T-cell (primary cell): Measurements from ENCODE around the gene NUB1. TPM values are rescaled to one million over a fixed set of nuclear protein-coding genes. Genes with fewer than 3 reads are reported as not detected.

ENCODE experiments used
- ATAC-seq, 4 experiments: fragments of 200-7000 bp in 3 of 4; fragments of 150-1000 bp in 1 of 4; cut with Tn5 transposase; replicated peaks in 1 of 4; 1 replicate in 3 of 4; 2 replicates in 1 of 4; pipeline ENCODE4 v1.10.0; 2021; ENCODE audit warnings: moderate library complexity in 3 of 4, mild to moderate bottlenecking in 2 of 4, moderate number of reproducible peaks in 1 of 4
- CTCF ChIA-PET, 2 donors: fragments of 300-600 bp; sonication (Branson Sonifier 250); formaldehyde crosslinking; loops; one replicate each; lab custom pipeline; 2022; ENCODE audit warnings: antibody characterized with exemption in 2 of 2; lab: Charles Lee
- POLR2A ChIA-PET, 2 donors: fragments of 300-600 bp; sonication (Branson Sonifier 250); formaldehyde crosslinking; loops; one replicate each; lab custom pipeline; 2022; ENCODE audit warnings: antibody characterized with exemption in 2 of 2; lab: Charles Lee
- DNase-seq, 35 experiments: peaks; one replicate each; pipeline versions ENCODE4 v3.0.0 to v3.0.0-alpha.2; 2013 to 2023
- H3K27ac ChIP-seq: one replicate; pipeline ENCODE4 v1.5.1; 2013; ENCODE audit warnings: low read length
- H3K27me3 ChIP-seq, 2 experiments: replicated peaks in 1 of 2; 1 replicate in 1 of 2; 2 replicates in 1 of 2; pipeline versions ENCODE4 v1.6.1 to v1.7.0; 2013; ENCODE audit warnings: low read length in 1 of 2, mixed read lengths in 1 of 2; ENCODE audit not compliant: control insufficient read depth in 2 of 2, insufficient read depth in 2 of 2; ENCODE audit errors: extremely low read depth in 1 of 2
- H3K36me3 ChIP-seq, 2 donors: 1 replicate in 1 of 2; 2 replicates in 1 of 2; pipeline versions ENCODE4 v1.6.1 to v1.7.0; 2013; ENCODE audit warnings: low read length in 1 of 2; ENCODE audit not compliant: control insufficient read depth in 2 of 2, insufficient read depth in 1 of 2; ENCODE audit errors: extremely low read depth in 1 of 2
- H3K4me1 ChIP-seq, 2 experiments: 1 replicate in 1 of 2; 2 replicates in 1 of 2; pipeline versions ENCODE4 v1.6.1 to v1.7.0; 2013; ENCODE audit warnings: low read length in 2 of 2, mixed read lengths in 1 of 2; ENCODE audit not compliant: insufficient read depth in 2 of 2, control insufficient read depth in 1 of 2; ENCODE audit errors: extremely low read depth in 1 of 2
- H3K4me3 ChIP-seq, 2 donors: 1 replicate in 1 of 2; 2 replicates in 1 of 2; pipeline versions ENCODE4 v1.5.1 to v1.7.0; 2013; ENCODE audit warnings: mild to moderate bottlenecking in 2 of 2, low read length in 1 of 2, moderate library complexity in 1 of 2; ENCODE audit not compliant: control insufficient read depth in 1 of 2; ENCODE audit errors: extremely low read depth in 1 of 2
- H3K9me3 ChIP-seq: 2 replicates; pipeline ENCODE4 v1.7.0; 2013
- H3K27ac Mint-ChIP-seq, 2 donors: one replicate each; pipeline ENCODE4 v1.8.0; 2020 to 2021; ENCODE audit warnings: mild to moderate bottlenecking in 2 of 2, mixed read lengths in 2 of 2
- H3K27me3 Mint-ChIP-seq, 2 donors: one replicate each; pipeline ENCODE4 v1.8.0; 2021 to 2022; ENCODE audit warnings: mixed read lengths in 2 of 2
- H3K36me3 Mint-ChIP-seq: one replicate; pipeline ENCODE4 v1.8.0; 2021; ENCODE audit warnings: mixed read lengths
- H3K4me1 Mint-ChIP-seq, 3 donors: one replicate each; pipeline ENCODE4 v1.8.0; 2020 to 2022; ENCODE audit warnings: mixed read lengths in 3 of 3, mild to moderate bottlenecking in 1 of 3
- H3K4me3 Mint-ChIP-seq, 3 donors: one replicate each; pipeline ENCODE4 v1.8.0; 2020 to 2022; ENCODE audit warnings: mild to moderate bottlenecking in 3 of 3, mixed read lengths in 3 of 3, moderate library complexity in 3 of 3
- H3K9me3 Mint-ChIP-seq, 3 donors: one replicate each; pipeline ENCODE4 v1.8.0; 2020 to 2022; ENCODE audit warnings: mixed read lengths in 3 of 3
- WGBS: methylation state at CpG from one replicate; pipeline ENCODE4 v1.1.5; 2013; ENCODE audit warnings: missing lambda C conversion rate; ENCODE audit not compliant: insufficient coverage; 5-methylcytosine and 5-hydroxymethylcytosine counted together
- total RNA-seq, 35 experiments: library from RNA in 6 of 35; stranded (reverse) in 6 of 35; fragments of 120-200 nt in 1 of 35; gene quantifications; one replicate each; pipeline versions ENCODE4 v1.2.1 to v1.2.4 and lab custom pipeline; 2013 to 2026

NUB1 gene
- total RNA-seq, 5 donors from 2014 or later (not counting 1 experiment from before 2014, with no cell fraction given), result 77.4 to 98.9 (median 87.7) TPM

DNA sequence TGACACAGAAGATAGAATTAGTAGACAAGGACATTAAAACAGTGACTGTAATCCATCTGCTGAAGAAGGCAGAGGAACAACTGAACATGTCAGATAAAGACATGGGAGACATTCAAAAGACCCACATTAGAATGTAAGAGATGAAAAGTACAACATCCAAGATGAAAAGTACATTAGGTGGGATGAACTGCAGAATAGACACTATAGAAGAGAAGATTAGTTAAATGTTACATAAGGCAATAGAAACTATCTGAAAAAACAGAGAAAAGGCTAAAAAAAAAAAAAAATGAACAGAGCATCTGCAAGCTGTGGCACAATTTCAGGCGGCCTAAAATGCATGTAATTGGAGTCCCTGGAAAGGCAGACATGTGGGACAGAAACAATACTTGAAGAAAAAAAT, 21.6 kb downstream of the NUB1 start:
- Histone ChIP-seq H3K4me1 (peaks cover 2 to 3% of the 10 kb centered on the region in 2 experiments), H3K9me3 (no peaks in the 10 kb centered on the region), H3K4me3 (no peak overlapping the region), H3K27ac (no peak overlapping the region), H3K36me3 (peaks cover 0 to 60% of the 10 kb centered on the region in 2 donors), H3K27me3 (no peaks in the 10 kb centered on the region)
- ATAC-seq, result no peak
- no peak for DNase-seq
- WGBS, result no CpG with 5 or more reads among the region's 1 CpG
- ChIA-PET CTCF (interaction anchor here in 1 of 2 donors (1.0 kb wide), 1 partner anchor 11 kb away, joined by 4 read pairs; no protein-coding TSS in a partner anchor), POLR2A (no interaction called here)
- no peak overlapping the region for H3K27ac Mint-ChIP-seq
- no peak overlapping the region for H3K4me3 Mint-ChIP-seq
- no peaks in the 10 kb centered on the region for H3K9me3 Mint-ChIP-seq
- H3K36me3 Mint-ChIP-seq, result peaks cover 48% of the 10 kb centered on the region
- peaks cover 7 to 8% (median 8%) of the 10 kb centered on the region in 3 donors for H3K4me1 Mint-ChIP-seq
- H3K27me3 Mint-ChIP-seq, result no peaks in the 10 kb centered on the region

DNA sequence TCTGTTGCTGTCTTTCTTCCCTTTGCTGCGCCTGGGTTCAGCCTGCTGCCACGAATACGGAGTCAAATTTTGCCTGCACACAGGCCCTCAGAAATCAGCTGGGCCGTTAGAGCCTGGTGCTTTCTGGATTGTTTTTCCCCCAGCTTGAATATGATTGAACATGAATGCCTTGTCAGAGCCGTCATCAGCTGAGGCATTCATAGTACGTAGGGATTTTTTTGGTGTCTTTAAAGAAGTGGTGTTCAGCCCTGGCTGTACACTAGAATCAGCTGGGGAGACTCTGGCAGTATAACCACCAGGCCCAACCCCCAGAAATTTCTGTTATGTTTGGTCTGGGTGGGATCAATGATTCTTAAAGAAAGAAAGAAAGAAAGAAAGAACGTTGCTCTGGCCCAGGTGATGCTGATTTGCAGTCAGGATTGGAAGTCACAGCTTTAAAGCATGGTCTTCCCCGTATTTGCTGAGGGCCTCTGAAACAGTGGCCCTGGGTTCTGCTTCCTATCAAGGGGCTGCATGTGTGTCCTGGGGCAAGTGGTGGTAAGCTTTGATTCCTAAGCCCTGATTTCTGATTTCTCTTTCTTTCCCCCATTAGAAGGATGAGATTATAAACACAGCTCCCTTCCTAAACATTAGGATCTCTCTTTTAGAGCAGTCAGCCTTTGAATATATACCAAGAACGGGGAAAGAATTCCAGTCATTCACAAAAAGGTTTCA, 24.7 kb downstream of the NUB1 start:
- Histone ChIP-seq H3K27me3 (no peaks in the 10 kb centered on the region), H3K4me3 (no peak overlapping the region), H3K27ac (no peak overlapping the region), H3K9me3 (no peaks in the 10 kb centered on the region), H3K36me3 (peaks cover 2 to 58% of the 10 kb centered on the region in 2 donors), H3K4me1 (peaks cover 2 to 8% of the 10 kb centered on the region in 2 experiments)
- H3K9me3 Mint-ChIP-seq, result no peaks in the 10 kb centered on the region
- no peaks in the 10 kb centered on the region for H3K27me3 Mint-ChIP-seq
- peaks cover 45% of the 10 kb centered on the region for H3K36me3 Mint-ChIP-seq
- no peak overlapping the region for H3K27ac Mint-ChIP-seq
- peaks cover 13 to 15% (median 13%) of the 10 kb centered on the region in 3 donors for H3K4me1 Mint-ChIP-seq
- WGBS, result 93% methylated on average over 7 of the region's 9 CpGs
- DNase-seq (no peak), ATAC-seq (no peak)
- POLR2A ChIA-PET, result interaction anchor here in 1 of 2 donors (0.7 kb wide), 2 partner anchors 82 to 149 kb away, joined by 3 to 4 read pairs; no protein-coding TSS in a partner anchor
- CTCF ChIA-PET, result interaction anchor here (0.6 to 2.1 kb wide), 5 partner anchors 25 to 82 kb away, joined by 3 to 14 read pairs (median 4); no protein-coding TSS in a partner anchor
- no peak overlapping the region for H3K4me3 Mint-ChIP-seq

DNA sequence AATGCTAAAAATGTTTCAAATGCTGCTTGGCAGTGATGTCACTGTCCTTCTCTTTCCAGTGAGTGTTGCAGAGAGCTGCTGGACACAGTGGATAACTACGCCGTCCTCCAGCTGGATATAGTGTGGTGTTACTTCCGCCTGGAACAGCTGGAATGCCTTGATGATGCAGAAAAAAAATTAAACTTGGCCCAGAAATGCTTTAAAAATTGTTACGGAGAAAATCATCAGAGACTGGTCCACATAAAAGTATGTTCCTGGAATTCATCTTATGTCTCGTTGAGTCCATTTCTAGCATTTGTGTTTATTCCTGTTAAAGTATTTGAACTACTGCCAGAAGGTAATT, 25.2 kb downstream of the NUB1 start:
- ChIA-PET POLR2A (interaction anchor here in 1 of 2 donors (0.7 kb wide), 2 partner anchors 82 to 149 kb away, joined by 3 to 4 read pairs; no protein-coding TSS in a partner anchor), CTCF (interaction anchor here (0.6 to 2.2 kb wide), 6 partner anchors 15 to 82 kb away, joined by 3 to 14 read pairs (median 5); no protein-coding TSS in a partner anchor)
- Histone ChIP-seq H3K9me3 (no peaks in the 10 kb centered on the region), H3K4me1 (peaks cover 2 to 8% of the 10 kb centered on the region in 2 experiments), H3K36me3 (peaks cover 4 to 58% of the 10 kb centered on the region in 2 donors), H3K27ac (no peak overlapping the region), H3K4me3 (no peak overlapping the region), H3K27me3 (no peaks in the 10 kb centered on the region)
- H3K4me1 Mint-ChIP-seq, result peaks cover 13 to 15% (median 13%) of the 10 kb centered on the region in 3 donors
- no peak overlapping the region for H3K4me3 Mint-ChIP-seq
- peaks cover 39% of the 10 kb centered on the region for H3K36me3 Mint-ChIP-seq
- no peaks in the 10 kb centered on the region for H3K9me3 Mint-ChIP-seq
- no peak for ATAC-seq
- DNase-seq, result no peak
- 89% methylated on average over 3 of the region's 5 CpGs for WGBS
- H3K27me3 Mint-ChIP-seq, result no peaks in the 10 kb centered on the region
- H3K27ac Mint-ChIP-seq, result no peak overlapping the region

DNA sequence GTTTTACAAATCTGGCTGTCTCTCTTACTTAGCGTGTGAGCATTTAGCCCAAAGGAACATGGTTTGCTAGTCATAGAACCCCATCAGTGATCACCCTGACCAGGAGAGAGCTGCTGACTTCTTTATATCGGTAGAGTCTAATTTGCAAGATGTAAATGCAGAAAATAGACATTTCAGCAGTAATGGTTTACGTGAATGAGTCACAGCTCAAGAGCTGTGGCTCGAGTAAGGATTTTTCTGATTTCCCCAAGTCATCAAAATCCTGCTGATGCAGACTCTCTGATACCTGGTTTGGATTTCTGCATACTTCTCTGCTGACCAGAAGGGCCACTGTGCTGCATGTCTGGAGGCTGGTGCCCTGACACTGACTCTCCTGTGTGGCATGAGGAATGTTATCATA, 25.7 kb downstream of the NUB1 start:
- H3K36me3 Mint-ChIP-seq, result peaks cover 35% of the 10 kb centered on the region
- CTCF ChIA-PET, result interaction anchor here (0.6 to 2.2 kb wide), 4 partner anchors 16 to 81 kb away, joined by 3 to 14 read pairs (median 8); no protein-coding TSS in a partner anchor
- peaks cover 2 to 8% of the 10 kb centered on the region in 2 experiments for H3K4me1 ChIP-seq
- H3K36me3 ChIP-seq, result peaks cover 4 to 57% of the 10 kb centered on the region in 2 donors
- ATAC-seq (no peak), DNase-seq (no peak)
- no peaks in the 10 kb centered on the region for H3K27me3 Mint-ChIP-seq
- H3K27ac ChIP-seq, result no peak overlapping the region
- POLR2A ChIA-PET, result no interaction called here
- peaks cover 13 to 16% (median 13%) of the 10 kb centered on the region in 3 donors for H3K4me1 Mint-ChIP-seq
- no peak overlapping the region for H3K4me3 ChIP-seq
- no peaks in the 10 kb centered on the region for H3K9me3 Mint-ChIP-seq
- H3K4me3 Mint-ChIP-seq, result no peak overlapping the region
- H3K27ac Mint-ChIP-seq, result no peak overlapping the region
- no peaks in the 10 kb centered on the region for H3K27me3 ChIP-seq
- WGBS, result 76% methylated on average over 3 of the region's 4 CpGs
- H3K9me3 ChIP-seq, result no peaks in the 10 kb centered on the region

DNA sequence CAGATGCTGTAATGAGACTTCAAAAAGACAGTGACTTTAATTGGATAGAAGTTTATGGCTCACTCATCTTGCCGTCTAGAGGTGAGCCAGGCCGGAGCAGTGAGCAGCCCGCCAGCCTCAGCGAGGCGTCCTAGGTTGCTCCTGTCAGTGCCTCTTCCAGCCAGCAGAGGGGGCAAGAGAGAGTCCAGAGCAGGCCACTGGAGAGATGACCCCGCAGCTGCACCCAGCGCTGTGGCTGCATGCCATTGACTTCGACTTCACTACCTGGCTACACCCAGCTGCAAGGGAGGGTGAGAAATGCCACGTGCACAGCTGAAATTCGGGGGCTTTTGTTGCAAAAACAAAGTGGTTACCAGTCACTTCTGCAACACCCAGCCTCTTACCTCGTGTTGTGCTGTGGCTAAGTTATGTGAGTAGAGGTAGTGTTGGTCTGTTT, 26.5 kb downstream of the NUB1 start:
- POLR2A ChIA-PET, result interaction anchor here (0.6 to 0.8 kb wide), 2 partner anchors 15 to 69 kb away, joined by 3 to 5 read pairs; no protein-coding TSS in a partner anchor
- peaks cover 13 to 19% (median 13%) of the 10 kb centered on the region in 3 donors for H3K4me1 Mint-ChIP-seq
- no peaks in the 10 kb centered on the region for H3K9me3 ChIP-seq
- ATAC-seq, result peak; percentile 96 to 98 (median 97)
- H3K36me3 ChIP-seq, result peaks cover 8 to 57% of the 10 kb centered on the region in 2 donors
- DNase-seq, result peak; percentile 33 to 87 (median 63)
- no peaks in the 10 kb centered on the region for H3K27me3 ChIP-seq
- no peaks in the 10 kb centered on the region for H3K27me3 Mint-ChIP-seq
- H3K4me1 ChIP-seq, result peaks cover 2 to 8% of the 10 kb centered on the region in 2 experiments
- no peaks in the 10 kb centered on the region for H3K9me3 Mint-ChIP-seq
- H3K4me3 ChIP-seq, result no peak overlapping the region
- peak overlapping the region in 1 of 2 donors; percentile 16 for H3K27ac Mint-ChIP-seq
- no peak overlapping the region for H3K27ac ChIP-seq
- WGBS, result 10% methylated on average over 5 of the region's 11 CpGs
- H3K4me3 Mint-ChIP-seq, result peak overlapping the region in 1 of 3 donors; percentile 22
- CTCF ChIA-PET, result interaction anchor here (0.7 to 2.2 kb wide), 7 partner anchors 11 to 82 kb away, joined by 3 to 21 read pairs (median 8); no protein-coding TSS in a partner anchor
- H3K36me3 Mint-ChIP-seq, result peaks cover 30% of the 10 kb centered on the region

DNA sequence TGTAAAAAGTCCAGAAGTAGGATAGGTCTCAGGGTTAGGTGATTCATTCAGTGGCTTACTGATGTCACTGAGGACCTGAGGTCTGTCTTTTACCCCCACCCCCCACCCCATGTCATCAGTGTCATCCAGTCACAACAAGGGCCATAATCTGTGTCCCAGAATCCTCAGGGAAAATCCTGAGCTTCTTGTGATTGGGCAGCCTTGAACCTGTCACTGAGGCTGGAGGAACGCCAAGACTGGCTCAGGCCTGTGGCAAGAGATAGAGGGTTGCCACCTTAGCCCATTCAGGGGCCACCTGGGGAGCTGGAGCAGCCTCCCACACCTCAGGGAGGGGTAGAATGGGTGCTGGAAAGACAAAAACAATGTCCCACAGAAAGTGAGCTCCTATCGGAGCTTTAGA, 29.7 kb downstream of the NUB1 start:
- Mint-ChIP-seq H3K27ac (no peak overlapping the region), H3K27me3 (no peaks in the 10 kb centered on the region), H3K9me3 (no peaks in the 10 kb centered on the region), H3K4me1 (peaks cover 9 to 17% (median 10%) of the 10 kb centered on the region in 3 donors), H3K4me3 (no peak overlapping the region), H3K36me3 (peaks cover 30% of the 10 kb centered on the region)
- ChIA-PET POLR2A (interaction anchor here (0.6 kb wide), 2 partner anchors 57 to 405 kb away, joined by 5 to 8 read pairs; no protein-coding TSS in a partner anchor), CTCF (interaction anchor here in 1 of 2 donors (0.7 to 1.2 kb wide), 2 partner anchors 14 to 78 kb away, joined by 4 to 12 read pairs; no protein-coding TSS in a partner anchor)
- no peaks in the 10 kb centered on the region for H3K27me3 ChIP-seq
- DNase-seq (peak in 1 of 35 experiments; percentile 5), ATAC-seq (no peak)
- H3K4me1 ChIP-seq, result peaks cover 0 to 8% of the 10 kb centered on the region in 2 experiments
- no peak overlapping the region for H3K4me3 ChIP-seq
- H3K36me3 ChIP-seq, result peaks cover 13 to 77% of the 10 kb centered on the region in 2 donors
- no peaks in the 10 kb centered on the region for H3K9me3 ChIP-seq
- 100% methylated on average over 1 of the region's 2 CpGs for WGBS
- no peak overlapping the region for H3K27ac ChIP-seq
